ENCODE results near the gene ADCY9.
"Not testable (repeated sequence)": the region's sequence is repeated elsewhere in the genome, so short reads cannot be mapped to it uniquely, and the experiment has no call there.

ADCY9 gene

GRCh38 chr16:4116325-4117249 lies at the start of gene ADCY9:
Gene ADCY9 (minus strand): TSS chr16:4116442. CDS start chr16:4115442, 1,000 bp downstream.
- DNase-seq: peak; percentile 86

GRCh38 chr16:4160658-4161430 lies 44.6 kb upstream of the ADCY9 start:
- no peak for DNase-seq

GRCh38 chr16:4159726-4160125 lies 43.5 kb upstream of the ADCY9 start:
- no peak for DNase-seq

GRCh38 chr16:4158143-4159093 lies 42.2 kb upstream of the ADCY9 start:
- no peak for DNase-seq

- no peak for DNase-seq
These were observed 41.2 kb upstream of the ADCY9 start for GRCh38 chr16:4157376-4157825.

- DNase-seq: not testable (repeated sequence)
These were observed 40.3 kb upstream of the ADCY9 start for GRCh38 chr16:4156503-4156902.

GRCh38 chr16:4153364-4153763 lies 37.1 kb upstream of the ADCY9 start:
- not testable (repeated sequence) for DNase-seq

GRCh38 chr16:4152267-4152666 lies 36.0 kb upstream of the ADCY9 start:
- no peak for DNase-seq

- DNase-seq: no peak
These were observed 31.0 kb upstream of the ADCY9 start for GRCh38 chr16:4147236-4147635.

GRCh38 chr16:4142268-4142667 lies 26.0 kb upstream of the ADCY9 start:
- no peak for DNase-seq

GRCh38 chr16:4141604-4142003 lies 25.4 kb upstream of the ADCY9 start:
- DNase-seq: no peak

GRCh38 chr16:4140652-4141051 lies 24.4 kb upstream of the ADCY9 start:
- DNase-seq: no peak

- DNase-seq: no peak
These were observed 23.7 kb upstream of the ADCY9 start for GRCh38 chr16:4139968-4140367.

GRCh38 chr16:4138713-4139112 lies 22.5 kb upstream of the ADCY9 start:
- no peak for DNase-seq

GRCh38 chr16:4137438-4137837 lies 21.2 kb upstream of the ADCY9 start:
- no peak for DNase-seq

GRCh38 chr16:4136229-4136813 lies 20.1 kb upstream of the ADCY9 start:
- no peak for DNase-seq

- no peak for DNase-seq
These were observed 19.3 kb upstream of the ADCY9 start for GRCh38 chr16:4135537-4135936.

- DNase-seq: no peak
These were observed 17.7 kb upstream of the ADCY9 start for GRCh38 chr16:4133897-4134372.

- no peak for DNase-seq
These were observed 15.4 kb upstream of the ADCY9 start for GRCh38 chr16:4131621-4132020.

- no peak for DNase-seq
These were observed 8.5 kb upstream of the ADCY9 start for GRCh38 chr16:4124535-4125294.

- DNase-seq: no peak
These were observed 7.5 kb upstream of the ADCY9 start for GRCh38 chr16:4123616-4124300.
